ENCODE measurements around the gene CIZ1. TPM values are rescaled to one million over a fixed set of nuclear protein-coding genes. Genes with fewer than 3 reads are reported as not detected.

Gene CIZ1
- total RNA-seq, 1 donor from 2014 or later, result 174 TPM

GRCh38 chr9:128152133-128153059 lies 39.0 kb downstream of the CIZ1 start:
- no peak overlapping the region for H3K27ac Mint-ChIP-seq (ENCODE audit: unreplicated experiment)
- no peaks in the 10 kb centered on the region for H3K36me3 Mint-ChIP-seq (ENCODE audit: unreplicated experiment)
- peaks cover 4% of the 10 kb centered on the region for H3K27me3 Mint-ChIP-seq (ENCODE audit: unreplicated experiment)
- no peak overlapping the region for H3K4me3 Mint-ChIP-seq (ENCODE audit: unreplicated experiment)
- DNase-seq, result no peak
- peaks cover 5% of the 10 kb centered on the region for H3K9me3 Mint-ChIP-seq (ENCODE audit: unreplicated experiment)
- no peak for TF ChIP-seq CTCF (IDR thresholded peaks at IDR 0.05; ENCODE audit: partially characterized antibody, unreplicated experiment)
- H3K4me1 Mint-ChIP-seq (ENCODE audit: low read depth, unreplicated experiment), result peaks cover 3% of the 10 kb centered on the region

GRCh38 chr9:128151309-128152132 lies 39.9 kb downstream of the CIZ1 start:
- Mint-ChIP-seq H3K4me1 (ENCODE audit: low read depth, unreplicated experiment) (peaks cover 3% of the 10 kb centered on the region), H3K27ac (ENCODE audit: unreplicated experiment) (no peak overlapping the region), H3K4me3 (ENCODE audit: unreplicated experiment) (no peak overlapping the region), H3K36me3 (ENCODE audit: unreplicated experiment) (no peaks in the 10 kb centered on the region), H3K27me3 (ENCODE audit: unreplicated experiment) (peaks cover 6% of the 10 kb centered on the region), H3K9me3 (ENCODE audit: unreplicated experiment) (peaks cover 8% of the 10 kb centered on the region)
- no peak for TF ChIP-seq CTCF (IDR thresholded peaks at IDR 0.05; ENCODE audit: partially characterized antibody, unreplicated experiment)
- DNase-seq, result no peak

- H3K4me1 Mint-ChIP-seq (ENCODE audit: low read depth, unreplicated experiment), result peaks cover 3% of the 10 kb centered on the region
- H3K36me3 Mint-ChIP-seq (ENCODE audit: unreplicated experiment), result no peaks in the 10 kb centered on the region
- H3K4me3 Mint-ChIP-seq (ENCODE audit: unreplicated experiment), result peak overlapping the region; percentile 33
- peaks cover 8% of the 10 kb centered on the region for H3K9me3 Mint-ChIP-seq (ENCODE audit: unreplicated experiment)
- peak; percentile 56 for DNase-seq
- H3K27me3 Mint-ChIP-seq (ENCODE audit: unreplicated experiment), result peaks cover 6% of the 10 kb centered on the region
- peak; percentile 43 for TF ChIP-seq CTCF (IDR thresholded peaks at IDR 0.05; ENCODE audit: partially characterized antibody, unreplicated experiment)
- no peak overlapping the region for H3K27ac Mint-ChIP-seq (ENCODE audit: unreplicated experiment)
Measured at GRCh38 chr9:128150594-128151308, 40.6 kb downstream of the CIZ1 start.

GRCh38 chr9:128149951-128150593 lies 41.3 kb downstream of the CIZ1 start:
- H3K4me1 Mint-ChIP-seq (ENCODE audit: low read depth, unreplicated experiment), result peaks cover 3% of the 10 kb centered on the region
- peaks cover 6% of the 10 kb centered on the region for H3K27me3 Mint-ChIP-seq (ENCODE audit: unreplicated experiment)
- TF ChIP-seq CTCF (IDR thresholded peaks at IDR 0.05; ENCODE audit: partially characterized antibody, unreplicated experiment), result no peak
- no peak overlapping the region for H3K27ac Mint-ChIP-seq (ENCODE audit: unreplicated experiment)
- peaks cover 8% of the 10 kb centered on the region for H3K9me3 Mint-ChIP-seq (ENCODE audit: unreplicated experiment)
- H3K4me3 Mint-ChIP-seq (ENCODE audit: unreplicated experiment), result no peak overlapping the region
- no peak for DNase-seq
- H3K36me3 Mint-ChIP-seq (ENCODE audit: unreplicated experiment), result no peaks in the 10 kb centered on the region
